ENCODE measurements around the gene TMTC2.

Gene TMTC2

DNA sequence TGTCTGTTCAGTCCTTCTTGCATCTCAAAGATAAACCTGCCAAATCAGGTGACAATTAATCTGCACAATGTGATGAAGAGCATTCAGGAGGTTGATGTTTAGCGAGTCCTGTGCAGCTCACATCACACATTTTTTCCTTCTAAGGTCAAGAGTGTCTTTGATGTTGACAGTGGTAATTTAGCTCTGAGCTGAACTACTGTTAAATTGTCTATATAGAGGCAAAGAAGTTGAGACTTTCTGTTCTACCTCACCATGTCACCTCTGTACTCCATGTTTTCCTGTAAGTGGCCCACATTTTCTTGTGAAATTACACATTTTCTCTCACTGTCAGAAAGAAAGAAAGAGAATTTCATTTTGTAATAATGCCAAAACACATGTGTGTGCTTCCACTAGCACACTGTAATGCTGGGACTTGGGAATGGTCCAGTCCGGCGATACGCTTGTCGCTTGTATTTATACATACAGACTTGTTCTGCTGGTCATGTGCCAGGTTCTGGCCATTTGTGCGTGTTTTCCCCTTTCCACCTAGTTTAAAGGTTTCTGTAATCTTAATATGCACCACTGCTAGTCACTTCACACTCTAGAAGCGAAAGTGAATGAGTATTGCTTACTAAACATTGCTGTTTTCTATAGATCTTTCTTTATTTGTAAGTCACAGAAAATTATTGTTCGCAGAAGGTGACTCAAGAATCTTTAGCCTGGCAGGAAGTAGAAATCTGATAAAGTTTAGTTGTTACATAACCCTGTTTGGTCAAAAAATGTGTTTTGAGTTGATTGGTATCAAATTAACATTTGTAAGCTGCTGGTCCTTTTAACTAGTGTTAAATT lies 328.9 kb downstream of the TMTC2 start:
- no peak for DNase-seq (ENCODE audit: low read depth)

DNA sequence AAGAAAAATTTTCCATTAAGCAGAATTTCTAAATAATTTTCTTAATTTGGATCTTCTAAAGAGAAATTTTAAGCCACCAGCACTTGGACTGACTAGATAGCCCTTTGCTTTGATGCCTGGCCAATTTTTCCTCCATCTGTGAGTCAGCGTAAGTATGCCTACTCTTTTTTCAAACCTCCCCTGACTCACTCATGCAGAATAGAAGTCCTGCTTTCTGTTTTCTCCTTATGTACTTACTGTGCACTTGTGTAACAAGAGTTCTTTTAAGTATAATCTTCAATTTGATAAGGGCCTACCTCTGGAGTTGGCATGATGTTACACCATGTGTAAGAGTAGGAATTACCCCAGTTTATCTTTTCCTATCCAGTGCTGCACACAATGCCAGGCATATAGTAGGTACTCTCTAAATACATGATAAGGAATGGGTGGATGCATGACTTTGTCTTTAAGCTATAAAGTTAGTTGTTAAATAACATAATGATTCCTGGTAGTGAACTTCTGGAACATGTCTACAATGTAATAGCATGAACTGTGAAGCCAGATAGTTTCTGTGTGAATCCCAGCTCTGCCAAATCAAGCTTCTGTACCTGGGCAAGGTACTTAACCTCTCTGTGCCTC lies 329.6 kb downstream of the TMTC2 start:
- no peak for DNase-seq (ENCODE audit: low read depth)

DNA sequence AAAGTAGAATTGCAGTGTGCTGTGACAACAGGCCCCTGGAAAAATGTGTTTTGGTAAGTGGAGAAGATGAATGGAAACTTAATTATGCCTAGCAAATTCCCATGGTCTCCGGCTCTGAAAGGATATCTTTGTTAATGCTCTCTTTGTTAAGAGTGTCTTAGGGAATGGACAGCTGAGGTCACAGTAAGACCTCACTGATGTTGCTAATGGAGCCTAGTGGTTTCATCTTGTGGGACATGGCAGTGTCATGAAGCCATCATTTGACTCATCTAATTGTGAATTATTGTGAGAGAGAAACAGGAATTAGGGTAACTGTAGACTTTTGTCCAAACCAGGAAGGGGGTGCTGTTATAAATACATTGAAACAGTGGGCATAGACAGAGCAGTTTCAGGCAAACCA lies 330.3 kb downstream of the TMTC2 start:
- no peak for DNase-seq (ENCODE audit: low read depth)

DNA sequence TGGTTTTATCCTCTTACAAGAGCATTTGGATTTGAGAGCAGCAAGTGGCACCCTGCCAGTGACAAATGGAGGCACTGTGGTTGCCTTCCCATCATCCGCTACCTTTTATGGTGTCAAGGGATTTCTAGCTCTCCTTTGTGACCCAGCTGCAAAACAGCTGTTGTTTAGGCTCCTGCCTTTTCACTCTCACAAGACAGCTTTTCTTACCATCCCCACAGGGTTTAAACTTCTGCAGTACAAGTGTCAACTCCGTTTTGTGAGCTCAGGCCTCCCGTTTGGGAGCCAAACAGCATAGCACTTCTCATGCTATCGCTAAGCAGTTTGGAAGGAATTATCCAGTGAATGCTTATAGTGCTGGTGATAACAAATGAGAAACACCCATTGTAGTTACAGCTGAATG lies 331.4 kb downstream of the TMTC2 start:
- no peak for DNase-seq (ENCODE audit: low read depth)

DNA sequence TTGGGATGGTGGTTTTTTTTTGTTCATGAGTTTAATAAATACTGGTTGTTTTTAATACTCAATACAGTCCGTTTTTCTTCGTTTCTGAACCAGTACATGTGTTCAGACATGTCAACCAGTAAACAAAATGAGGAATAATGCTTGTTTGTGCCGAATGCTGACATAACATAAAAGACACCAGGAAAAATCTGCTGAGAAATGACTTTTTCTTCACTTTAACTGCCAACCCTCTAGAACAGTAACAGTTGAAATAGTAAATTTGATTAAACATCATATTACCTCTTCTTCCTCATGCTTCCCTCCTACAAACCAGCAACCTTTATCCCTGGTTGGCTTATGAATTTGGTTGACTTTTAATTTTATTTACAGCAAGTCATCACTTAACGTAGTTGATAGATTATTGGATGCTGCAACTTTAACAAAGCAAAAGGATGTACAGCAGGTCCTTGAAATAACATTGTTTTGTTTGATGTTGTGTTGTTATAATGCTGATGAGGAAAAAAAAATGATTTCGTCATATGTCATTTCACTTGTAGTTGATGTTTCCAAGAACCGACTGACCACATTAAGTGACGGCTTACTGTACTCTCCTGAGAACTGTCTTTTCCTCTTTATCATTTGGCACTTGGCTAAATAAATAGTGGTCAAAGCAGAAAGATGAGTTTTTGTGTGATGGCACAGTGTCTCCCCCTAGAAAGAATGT lies 340.5 kb downstream of the TMTC2 start:
- no peak for DNase-seq (ENCODE audit: low read depth)

DNA sequence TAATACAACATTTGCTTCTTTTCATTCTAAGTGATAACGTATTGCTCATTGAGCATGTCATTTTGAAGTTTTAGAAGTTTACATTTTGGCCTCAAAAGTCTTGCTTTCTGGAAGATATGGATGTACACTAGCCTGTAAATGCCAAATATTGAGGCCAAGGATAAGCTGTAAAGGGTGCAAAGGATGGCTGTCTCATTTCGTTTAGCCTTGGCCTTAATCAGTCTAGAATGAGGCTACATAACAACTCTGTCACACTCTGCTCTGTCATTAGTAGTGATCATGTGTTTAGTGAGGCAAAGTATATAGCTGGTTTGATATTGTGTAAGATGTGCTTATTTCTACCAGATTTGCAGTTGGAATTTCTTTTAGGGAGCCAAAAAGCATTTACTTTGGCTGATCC lies 344.5 kb downstream of the TMTC2 start:
- no peak for DNase-seq (ENCODE audit: low read depth)

DNA sequence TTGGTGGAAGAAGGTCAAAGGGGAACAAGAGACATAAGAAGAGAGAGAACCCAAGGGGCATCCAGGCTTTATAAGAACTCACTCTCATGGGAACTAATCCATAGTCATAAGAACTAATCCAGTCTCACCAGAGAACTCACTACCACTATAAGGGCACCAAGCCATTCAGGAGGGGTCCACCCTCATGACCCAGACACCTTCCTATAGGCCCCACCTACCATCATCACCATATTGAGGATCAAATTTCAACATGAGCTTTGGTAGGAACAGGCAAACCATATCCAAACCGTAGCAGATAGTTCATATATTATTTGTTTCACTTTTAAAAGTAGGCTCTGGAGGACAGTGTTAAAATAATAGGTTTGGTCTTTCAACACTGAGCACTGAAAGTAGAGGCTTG lies 350.1 kb downstream of the TMTC2 start:
- DNase-seq (ENCODE audit: low read depth): no peak

DNA sequence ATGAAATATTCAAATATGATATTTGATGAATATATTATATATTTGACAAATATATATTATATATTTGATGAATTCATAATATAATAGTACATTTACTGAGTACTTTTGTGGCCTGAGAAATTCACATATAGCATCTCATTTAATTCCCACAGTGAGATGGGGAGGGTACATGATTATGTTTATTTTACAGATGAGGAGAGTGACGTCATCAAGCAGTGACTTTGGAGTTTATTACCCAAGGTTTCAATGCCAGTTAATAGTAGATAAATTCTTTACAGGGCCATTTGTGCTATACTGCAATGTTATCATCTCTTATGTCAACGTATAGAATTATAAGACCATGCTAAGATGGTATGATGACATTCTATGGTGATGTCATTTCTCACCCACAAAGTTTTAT lies 352.7 kb downstream of the TMTC2 start:
- DNase-seq (ENCODE audit: low read depth): no peak

DNA sequence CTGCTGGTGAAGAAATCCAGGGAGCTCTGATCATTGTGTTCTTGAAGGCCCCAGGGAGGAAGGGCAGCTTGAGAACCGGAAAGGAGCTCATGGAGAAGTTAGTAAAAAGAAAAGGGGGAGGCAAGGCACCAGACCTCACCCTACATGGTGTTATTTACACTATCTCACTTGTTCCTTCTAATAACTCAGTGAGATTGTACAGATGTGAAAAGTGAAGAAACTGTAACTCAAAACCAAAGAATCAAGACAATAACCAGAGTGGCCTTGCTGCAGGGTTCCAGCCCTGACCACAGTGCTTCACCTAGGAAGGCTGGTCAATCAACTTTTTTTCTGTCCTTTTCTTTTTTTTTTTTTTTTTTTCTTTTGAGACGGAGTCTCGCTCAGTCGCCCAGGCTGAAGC lies 353.6 kb downstream of the TMTC2 start:
- no peak for DNase-seq (ENCODE audit: low read depth)

DNA sequence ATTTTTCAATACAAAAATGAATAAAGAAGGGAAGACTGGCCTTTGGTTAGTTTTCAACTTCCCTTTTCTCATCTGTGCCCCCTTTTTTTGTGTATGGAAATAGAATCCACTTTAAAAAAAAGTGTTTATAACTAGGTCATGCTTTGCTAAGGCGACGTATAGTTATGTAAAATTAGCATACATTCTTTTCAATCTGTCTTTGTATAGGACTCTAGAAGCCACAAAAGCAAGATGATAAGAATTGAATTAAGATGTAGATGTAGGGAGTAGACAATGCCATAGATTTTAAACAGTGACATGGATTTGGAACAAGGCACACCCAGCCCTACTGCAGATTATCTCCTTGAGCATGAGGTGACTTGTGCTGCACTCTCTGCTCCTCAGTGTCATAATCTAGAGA lies 354.3 kb downstream of the TMTC2 start:
- DNase-seq (ENCODE audit: low read depth): no peak

DNA sequence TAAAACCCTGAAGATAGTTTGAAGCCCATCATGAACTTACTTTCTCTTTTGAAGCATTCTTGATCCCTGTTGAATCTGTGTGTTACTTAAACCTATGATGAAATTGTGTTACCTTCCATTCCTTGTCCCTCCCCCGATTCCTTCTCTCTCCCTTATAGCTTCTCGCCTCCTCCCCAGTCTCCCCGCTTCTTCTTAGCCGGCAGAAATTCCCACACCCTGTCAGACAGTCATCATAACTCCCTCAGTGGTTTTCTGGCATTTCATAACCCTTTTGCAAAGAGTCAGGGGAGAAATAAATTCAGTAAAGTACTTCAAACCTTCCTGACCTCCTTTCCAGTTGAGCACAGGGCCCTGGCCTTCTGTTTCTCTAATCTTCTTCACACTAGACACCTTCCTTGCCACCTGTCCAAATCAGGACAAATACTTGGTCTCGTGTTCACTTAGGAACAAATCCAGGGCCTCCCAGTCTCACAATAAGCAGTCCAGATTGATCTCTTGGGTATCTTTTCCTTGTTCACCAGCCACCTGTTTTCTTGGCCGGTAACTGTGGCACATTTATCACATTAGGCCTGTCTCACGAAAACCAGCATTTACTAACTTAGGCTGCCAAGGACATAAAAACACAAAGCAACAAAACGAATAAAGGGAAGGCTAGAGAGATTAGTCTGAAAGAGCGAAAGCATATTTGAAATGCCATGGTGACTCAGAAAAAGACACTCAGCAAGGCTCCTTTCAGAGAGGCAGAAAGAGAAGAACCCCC lies 355.9 kb downstream of the TMTC2 start:
- no peak for DNase-seq (ENCODE audit: low read depth)

DNA sequence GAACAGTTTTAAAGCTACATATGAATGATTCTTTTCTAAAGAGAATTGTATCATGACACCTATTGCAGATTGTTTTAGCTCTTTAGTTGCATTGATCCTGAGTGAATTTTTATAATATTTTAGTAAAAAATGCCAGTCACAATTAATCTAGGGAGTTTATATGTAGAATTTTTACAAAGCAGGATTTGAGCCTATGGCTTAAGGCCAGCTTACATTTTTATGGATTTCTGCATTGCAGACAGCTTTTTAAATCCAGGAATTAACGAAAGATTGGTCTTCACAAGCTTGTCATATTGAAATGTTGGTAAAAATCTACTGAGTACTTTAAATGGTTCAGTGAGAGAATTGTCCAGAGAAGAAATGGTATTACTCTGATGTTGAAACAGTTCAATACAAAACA lies 358.0 kb downstream of the TMTC2 start:
- no peak for DNase-seq (ENCODE audit: low read depth)

DNA sequence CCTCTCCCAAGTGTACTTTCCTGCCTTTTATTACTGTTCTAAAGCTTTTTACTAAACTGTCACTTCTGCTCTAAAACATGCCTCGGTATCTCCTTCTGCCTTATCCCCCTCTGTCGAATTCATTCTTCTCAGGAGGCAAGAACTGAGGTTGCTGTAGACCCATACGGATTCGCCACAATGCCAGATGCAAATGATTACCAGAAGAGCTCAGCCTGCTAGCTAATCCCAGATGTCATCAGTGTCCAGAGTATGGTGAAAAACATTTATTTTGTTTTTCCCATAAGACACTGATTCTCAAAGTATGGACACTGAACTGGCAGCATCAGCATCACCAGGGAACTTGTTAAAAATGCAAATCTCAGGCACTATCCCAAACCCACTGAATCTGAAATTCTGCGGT lies 359.3 kb downstream of the TMTC2 start:
- DNase-seq (ENCODE audit: low read depth): no peak

DNA sequence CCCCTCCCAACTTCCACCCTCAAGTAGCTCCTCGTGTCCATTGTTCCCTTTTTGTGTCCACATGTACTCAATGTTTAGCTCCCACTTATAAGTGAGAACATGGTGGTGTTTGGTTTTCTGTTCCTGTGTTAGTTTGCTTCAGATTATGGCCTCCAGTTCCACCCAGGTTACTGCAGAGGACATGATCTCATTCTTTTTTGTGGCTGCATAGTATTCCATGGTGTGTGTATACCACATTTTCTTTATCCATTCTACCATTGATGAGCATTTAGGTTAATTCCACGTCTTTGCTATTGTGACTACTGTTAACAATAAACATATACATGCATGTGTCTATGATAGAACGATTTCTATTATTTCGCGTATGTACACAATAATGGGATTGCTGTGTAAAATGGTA lies 362.6 kb downstream of the TMTC2 start:
- DNase-seq (ENCODE audit: low read depth): no peak

DNA sequence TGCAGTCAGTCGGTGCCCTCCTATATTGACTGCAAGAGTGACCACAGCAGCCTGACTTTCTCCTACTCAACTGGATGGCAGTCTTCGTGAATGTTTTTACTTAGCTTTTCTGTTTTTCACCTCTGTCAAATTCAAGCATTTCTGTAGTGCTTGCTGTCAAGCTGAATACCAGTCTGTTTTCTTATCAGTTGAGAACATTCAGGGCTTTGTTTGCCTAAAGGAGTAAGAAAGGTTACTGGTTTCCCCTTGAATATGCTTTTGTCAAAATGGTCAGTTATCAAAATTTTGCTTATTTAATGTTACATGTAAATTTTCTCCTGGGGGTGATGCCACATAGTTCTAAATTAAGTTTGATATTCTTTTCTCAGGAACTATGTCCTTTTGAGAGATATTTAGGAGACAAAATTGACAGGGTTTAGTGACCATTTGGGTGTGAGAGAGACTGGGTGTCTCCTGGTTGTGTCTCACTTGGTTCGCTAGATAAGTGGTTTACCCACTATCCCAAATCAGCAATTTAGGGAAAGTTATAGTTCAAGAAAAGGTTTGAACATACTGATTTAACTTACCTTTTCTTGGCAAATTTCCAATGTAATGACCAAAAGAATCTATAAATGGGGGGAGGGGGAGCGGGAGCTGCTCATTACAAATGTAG lies 366.3 kb downstream of the TMTC2 start:
- no peak for DNase-seq (ENCODE audit: low read depth)

DNA sequence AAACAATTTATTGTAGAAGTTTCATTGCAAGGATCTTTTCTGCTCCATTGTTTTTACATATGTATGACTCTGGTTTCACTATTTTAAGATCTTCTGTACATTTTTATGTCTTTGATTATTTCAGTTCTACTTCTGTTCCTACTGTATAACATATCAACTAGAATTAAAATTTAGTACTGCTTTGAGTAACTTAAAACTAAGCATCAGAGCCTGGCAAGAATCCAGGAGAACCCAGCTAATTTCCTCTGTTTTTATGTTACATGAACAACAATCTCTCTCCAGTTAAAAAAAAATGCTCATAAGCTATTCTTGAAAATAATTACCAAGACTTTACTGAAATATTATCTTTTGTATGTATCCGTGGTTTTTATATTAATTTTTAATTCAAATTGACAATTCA lies 370.7 kb downstream of the TMTC2 start:
- no peak for DNase-seq (ENCODE audit: low read depth)

DNA sequence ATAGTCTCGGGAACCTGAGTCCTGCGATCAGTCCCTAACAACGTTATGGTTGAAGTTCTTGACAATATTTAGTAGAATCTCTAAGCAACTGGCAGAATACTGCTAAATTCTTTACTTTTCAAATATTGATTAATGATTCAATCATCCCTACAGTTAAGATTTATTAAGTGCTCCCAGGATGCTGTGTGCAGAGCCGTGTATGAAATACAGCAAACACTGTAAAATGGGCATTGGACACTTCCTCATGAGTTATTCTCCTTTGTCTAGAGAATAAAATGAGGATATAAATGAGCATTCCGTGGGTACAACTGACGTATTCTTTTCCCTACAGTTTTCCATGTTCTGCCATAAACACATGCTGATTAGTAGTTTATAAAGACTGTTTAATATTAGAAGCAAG lies 372.4 kb downstream of the TMTC2 start:
- no peak for DNase-seq (ENCODE audit: low read depth)

DNA sequence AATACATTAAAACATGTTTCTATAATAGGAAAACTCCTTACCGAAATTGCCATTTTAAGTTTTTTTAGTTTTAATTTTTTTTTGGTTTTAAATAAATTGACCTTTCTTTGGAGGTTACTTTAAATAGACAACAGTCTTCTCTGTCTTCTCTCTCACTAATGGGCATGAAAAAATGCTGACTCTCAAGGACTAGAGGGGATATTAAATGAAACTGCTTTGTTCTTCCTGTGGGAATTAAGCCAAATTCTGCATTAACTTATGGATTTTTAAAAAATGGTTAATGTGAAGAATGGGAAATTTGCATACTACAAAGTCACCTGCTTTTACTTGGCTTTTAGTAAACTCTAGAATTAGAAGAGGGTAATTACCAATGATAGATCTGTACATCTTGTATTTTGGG lies 378.9 kb downstream of the TMTC2 start:
- no peak for DNase-seq (ENCODE audit: low read depth)

DNA sequence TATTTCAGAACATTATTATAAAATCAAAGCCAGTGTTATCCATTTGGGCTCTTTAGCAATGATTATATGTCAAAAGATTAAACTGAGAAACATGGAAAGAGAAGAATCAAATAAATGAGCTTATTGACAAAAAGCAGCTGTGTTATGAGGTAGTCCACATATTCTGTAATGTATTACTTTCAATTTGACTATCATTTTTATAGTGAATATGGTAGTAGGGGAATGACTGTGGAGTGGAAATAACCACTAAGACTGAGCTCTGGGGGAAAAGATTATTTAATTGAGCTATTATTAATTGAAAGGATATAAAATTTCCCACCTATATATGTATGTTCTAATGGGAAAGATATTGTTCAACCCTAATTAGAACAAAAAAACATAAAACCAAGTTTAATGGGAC lies 381.3 kb downstream of the TMTC2 start:
- no peak for DNase-seq (ENCODE audit: low read depth)

DNA sequence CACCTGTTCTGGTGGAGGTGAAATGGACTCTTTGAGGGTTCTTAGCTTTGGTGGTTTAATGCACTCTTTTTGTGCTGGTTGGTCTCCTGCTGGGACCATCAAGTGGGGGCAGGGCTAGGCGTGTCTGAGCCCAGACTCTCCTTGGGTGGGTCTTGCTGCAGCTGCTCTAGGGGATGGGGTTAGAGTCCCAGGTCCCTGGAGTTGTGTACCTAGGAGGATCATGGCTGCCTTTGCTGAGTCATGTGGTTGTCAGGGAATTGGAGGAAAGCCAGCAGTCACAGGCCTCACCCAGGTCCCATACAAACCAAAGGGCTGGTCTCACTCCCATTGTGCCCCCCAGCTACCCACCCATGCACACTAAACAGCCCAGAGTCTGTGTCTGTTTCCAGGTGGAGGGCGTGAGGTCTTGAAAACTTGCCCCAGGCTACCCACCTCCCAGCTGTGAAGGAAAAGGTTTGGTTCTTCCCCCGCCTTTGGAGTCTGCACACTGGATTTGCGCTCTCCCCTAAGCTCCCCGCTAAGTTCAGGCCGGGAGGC lies 387.7 kb downstream of the TMTC2 start:
- DNase-seq (ENCODE audit: low read depth): no peak

DNA sequence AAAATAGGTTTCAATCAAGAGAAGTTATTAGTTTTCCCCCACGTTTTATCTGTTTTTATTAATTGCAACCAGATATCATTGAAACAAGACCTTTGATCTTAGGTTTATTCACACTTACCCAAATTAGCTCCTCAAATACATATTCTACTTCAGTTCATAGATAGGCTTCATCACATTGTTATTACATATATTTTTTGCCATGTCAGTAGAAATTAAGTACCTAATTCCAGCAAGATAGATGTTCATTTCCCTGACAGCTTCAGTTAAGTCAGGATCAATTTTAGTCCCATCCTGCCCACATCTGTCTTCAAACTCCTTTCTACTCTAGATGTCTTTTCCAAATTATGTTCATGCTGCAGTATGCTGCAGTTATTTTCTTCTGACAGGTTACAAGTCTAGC lies 388.8 kb downstream of the TMTC2 start:
- no peak for DNase-seq (ENCODE audit: low read depth)

DNA sequence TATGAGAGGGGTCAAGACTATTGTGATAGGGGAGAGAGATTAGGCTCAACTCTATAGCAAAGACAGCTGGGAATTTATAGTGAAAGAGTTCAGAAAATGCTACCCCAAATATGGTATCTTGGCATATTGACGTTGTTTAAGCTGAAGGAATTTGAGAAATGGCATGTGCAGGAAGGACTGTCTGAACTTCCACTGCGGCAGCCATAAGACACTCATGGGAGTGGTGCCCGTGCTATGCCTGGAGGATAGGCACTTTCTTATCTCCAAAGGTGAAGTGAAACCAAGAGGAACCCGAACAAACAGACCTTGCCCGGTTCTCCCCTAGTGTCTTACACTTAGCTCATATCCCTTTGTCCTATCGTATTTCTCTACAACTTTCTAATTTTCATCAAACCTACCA lies 390.3 kb downstream of the TMTC2 start:
- DNase-seq (ENCODE audit: low read depth): no peak
